Neural progenitor cell (in vitro differentiated cells): Measurements from ENCODE around the gene RDM1.

Experiments used
- CTCF ChIP-seq: fragments of 200-600 bp; sonication (generic); IDR thresholded peaks from 2 replicates; pipeline ENCODE4 v1.5.1; 2017; ENCODE audit warnings: antibody characterized with exemption, mild to moderate bottlenecking
- EZH2 ChIP-seq: fragments of 200-600 bp; sonication (generic); IDR thresholded peaks from 2 replicates; pipeline ENCODE4 v1.6.1; 2017; ENCODE audit warnings: antibody characterized with exemption, mild to moderate bottlenecking, moderate library complexity
- EZH2phosphoT487 ChIP-seq: fragments of 200-600 bp; sonication (generic); IDR thresholded peaks from 2 replicates; pipeline ENCODE4 v1.6.1; 2017; ENCODE audit warnings: antibody characterized with exemption

GRCh38 chr17:35879773-35880654, 50.6 kb downstream of the RDM1 start, which contains the start of gene CCL5:
- no peak for TF ChIP-seq CTCF
- TF ChIP-seq EZH2phosphoT487, result no peak
- no peak for TF ChIP-seq EZH2
